HG03571 (cell line): ENCODE results near the gene ODR4.
"Not testable (repeated sequence)": the region's sequence is repeated elsewhere in the genome, so short reads cannot be mapped to it uniquely, and the experiment has no call there.

Experiments used
- ATAC-seq: cut with Tn5 transposase; IDR thresholded peaks from one replicate; pipeline ENCODE4 v1.9.1; 2021; ENCODE audit not compliant: unreplicated experiment

The ODR4 gene

DNA sequence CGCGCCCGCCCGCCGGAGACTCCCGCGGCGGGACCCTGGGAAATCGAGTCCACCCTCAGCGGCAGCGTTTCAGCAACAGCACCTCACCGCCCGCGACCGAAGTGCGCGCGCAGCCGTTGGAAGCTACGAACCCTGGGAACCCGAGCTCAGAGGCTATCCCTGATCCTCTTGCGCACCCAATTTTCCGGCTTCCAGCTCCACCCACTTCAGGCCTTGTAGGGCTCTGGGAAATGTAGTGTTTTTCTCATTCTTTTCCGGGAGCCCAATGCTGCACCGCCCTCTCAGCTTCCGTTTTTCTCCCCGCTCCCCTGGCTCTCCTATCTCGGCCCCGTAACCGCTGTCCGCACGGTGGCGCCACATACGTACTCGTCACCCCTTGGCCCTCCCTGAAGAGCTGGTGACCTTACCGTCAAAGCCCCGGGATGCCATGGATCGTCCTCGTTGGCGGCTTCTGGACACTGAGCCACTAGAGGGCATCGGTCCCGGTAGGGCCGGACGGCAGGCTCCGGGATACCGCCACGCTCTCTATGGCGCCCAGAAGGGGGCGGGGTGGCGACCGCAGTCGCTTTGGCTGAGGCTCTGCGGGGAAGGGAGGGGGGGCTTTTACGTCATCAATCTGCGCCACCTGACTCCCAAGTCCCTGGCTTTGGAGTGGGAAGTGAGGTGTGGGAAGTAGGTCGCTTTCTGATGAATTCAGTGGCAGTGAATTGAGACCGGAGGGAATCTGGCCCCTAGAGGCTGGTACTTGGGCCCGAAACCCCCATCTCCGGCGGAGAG lies at the start of gene ODR4, which contains the start of gene TPR:
ODR4 (plus strand) TSS at position 687 of the 777 bp plus-strand sequence. CDS start 3,948 bp downstream, outside the sequence.
TPR (minus strand) TSS at position 102 of the 777 bp plus-strand sequence. CDS start 225 bp downstream, outside the sequence.
- peak; percentile 86 for ATAC-seq

DNA sequence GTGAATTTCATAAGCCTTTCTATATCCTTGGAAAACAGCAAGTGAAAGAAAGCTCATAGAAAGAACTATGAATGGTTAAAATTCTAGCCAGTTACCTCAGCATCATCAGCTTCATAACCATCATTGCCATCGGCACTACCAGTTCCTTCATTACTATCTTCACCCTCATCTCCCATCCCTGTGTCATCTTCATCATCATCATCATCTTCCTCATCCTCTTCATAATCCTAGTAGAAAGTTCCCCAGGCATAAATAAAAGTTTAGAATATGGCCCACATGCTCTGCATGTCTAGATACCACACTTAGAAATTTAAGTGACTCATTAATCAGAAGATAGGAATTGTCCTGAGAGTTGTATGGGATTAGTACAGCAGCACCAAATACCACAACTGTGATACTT lies 49.6 kb upstream of the ODR4 start:
- no peak for ATAC-seq

DNA sequence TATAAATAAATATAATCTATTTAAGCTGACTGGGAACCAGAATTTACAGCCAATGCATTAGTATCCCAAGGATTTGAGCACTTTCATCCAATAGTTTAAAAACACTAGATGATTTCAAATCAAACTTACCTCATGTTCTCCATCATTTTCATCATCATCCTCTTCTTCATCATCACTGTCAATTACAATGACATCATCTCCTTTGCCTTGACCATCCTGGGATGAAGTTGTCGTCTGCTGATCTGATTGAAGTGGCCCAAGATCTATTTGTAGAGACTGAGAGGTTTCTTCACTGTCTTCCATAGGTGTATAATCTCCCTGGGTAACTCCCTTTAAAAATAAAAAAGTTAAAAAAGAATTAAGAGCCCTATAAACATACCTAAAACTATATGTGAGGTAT lies 48.3 kb upstream of the ODR4 start:
- ATAC-seq = no peak

DNA sequence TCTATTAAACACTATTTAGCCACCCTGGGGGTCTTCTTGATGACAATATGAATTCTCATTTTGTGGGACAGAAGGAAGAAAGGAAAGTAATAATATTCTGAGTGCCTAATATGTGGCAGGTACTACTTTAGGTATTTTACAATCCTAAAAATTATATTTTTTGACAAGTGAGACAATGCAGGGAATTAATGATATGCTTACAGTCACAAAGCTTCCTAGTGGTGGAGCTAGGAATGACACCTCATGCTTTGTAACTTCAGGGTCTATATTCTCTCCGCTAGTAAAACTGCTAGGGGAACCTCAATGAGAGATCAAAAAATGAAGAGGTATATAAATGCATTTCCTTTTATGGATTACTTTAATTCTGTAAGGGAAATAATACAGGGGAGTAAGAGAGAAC lies 44.9 kb upstream of the ODR4 start:
- no peak for ATAC-seq

DNA sequence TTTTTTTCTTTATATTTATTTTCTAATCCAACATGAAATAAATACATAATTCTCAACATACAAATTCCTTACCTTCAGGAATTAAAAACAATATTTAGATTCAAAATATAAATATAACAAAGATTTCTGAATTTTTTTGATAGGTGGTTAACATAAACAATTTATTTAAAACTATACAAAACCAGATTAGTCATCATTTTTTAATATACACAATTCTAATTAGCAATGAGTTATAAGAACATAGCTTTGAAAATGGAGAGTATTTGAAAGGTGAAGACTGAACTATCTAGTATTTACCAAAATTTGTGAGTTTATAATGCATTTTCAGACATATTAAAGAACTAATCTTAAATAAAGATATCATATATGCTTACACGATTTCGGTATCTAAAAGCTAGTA lies 38.1 kb upstream of the ODR4 start:
- no peak for ATAC-seq

DNA sequence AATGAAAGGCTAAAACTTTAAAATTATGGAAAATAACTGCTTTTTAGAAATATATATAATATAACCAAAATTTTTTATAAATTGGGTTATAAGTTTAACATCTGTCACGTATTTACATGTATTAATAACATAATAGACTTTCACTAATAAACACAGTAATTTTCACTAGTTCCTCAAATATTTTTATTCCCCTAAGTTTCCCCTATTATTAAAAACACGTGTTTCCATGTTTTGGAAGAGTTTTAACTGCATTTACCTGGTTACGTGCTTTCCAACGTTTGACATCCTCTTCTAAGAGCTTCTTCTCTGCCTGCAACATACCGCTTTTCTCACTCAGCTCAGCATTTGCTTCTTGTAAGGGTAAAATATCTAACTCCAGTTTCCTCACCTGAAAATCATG lies 34.9 kb upstream of the ODR4 start:
- no peak for ATAC-seq

DNA sequence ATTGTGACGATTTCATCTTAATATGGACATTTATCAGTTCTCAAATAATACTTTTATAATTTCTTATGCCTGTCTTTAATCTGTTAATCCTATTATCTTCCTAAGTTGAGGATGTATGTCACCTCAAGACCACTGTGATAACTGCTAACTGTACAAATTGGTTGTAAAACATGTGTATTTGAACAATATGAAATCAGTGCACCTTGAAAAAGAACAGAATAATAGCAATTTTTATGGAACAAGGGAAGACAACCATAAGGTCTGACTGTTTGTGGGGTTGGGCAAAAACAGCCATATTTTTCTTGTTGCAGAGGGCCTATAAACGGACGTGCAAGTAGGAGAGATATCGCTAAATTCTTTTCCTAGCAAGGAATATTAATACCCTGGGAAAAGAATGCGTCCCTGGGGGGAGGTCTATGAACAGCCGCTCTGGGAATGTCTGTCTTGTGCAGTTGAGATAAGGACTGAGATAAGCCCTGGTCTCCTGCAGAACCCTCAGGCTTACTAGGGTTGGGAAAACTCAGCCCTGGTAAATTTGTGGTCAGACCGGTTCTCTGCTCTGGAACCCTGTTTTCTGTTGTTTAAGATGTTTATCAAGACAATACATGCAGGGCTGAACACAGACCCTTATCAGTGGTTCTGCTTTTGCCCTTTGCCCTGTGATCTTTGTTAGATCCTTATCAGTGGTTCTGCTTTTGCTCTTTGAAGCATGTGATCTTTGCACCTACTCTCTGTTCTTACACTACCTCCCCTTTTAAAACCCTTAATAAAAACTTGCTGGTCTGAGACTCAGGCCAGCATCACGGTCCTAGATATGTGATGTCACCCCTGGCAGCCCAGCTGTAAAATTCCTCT lies 27.6 kb upstream of the ODR4 start:
- ATAC-seq = not testable (repeated sequence)

DNA sequence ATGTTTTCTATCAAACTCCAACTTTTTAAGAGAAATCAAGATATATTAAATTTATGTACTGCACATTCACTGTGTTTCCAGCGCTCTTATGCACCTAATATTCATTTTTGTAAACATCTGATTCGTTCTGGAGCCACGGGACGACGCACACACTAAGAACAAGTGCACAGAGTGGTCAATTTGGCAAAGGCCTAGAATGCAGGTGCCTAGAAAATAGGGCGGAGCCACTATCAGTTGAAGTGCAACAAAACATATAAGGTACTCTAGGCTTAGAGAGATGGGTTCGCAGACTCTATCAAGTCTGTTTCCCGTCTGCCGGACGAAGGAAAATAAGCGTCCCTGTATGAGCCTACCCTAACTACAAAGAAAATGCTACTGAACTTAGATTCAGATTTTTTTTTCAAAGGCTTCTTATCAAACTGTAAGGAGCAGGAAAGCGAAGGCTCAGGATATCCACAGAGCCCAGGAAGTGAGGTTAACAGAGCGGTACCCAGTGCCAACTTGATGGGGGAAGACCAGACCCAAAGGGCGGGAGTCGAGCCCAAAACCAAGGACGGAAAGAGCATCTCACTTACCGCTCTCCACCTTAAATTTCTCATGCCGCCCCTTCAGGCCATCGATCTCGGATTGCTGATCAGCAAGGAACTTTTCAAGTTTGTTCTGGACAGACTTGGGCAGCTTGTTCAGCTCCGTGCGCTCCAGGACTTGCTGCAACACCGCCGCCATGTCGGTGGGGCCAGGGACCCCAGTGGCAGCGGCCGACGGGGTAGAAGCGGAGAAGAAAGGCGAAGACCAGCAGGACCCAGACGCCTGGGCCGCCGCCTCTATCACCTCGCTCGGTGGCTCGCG lies 1.1 kb upstream of the ODR4 start:
- ATAC-seq = peak; percentile 29

DNA sequence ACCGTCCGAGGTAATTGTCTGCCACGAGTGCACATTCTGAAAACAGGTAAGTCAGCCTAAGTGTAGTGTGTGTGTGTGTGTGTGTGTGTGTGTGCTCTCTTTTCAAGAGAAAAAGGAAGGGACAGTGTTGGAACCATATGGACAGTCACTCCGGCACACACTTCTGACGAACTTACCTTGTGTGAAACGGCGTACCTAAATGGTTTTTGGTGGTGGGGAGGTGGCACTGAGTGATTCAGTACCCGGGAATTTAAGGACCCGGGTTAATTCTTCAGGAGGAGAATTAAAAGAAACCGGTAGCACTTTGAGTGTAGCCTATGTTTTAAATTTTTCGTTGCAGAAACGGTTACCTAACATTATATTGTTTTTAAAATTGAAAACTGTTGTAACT lies 286 bp downstream of the ODR4 start:
- no peak for ATAC-seq

DNA sequence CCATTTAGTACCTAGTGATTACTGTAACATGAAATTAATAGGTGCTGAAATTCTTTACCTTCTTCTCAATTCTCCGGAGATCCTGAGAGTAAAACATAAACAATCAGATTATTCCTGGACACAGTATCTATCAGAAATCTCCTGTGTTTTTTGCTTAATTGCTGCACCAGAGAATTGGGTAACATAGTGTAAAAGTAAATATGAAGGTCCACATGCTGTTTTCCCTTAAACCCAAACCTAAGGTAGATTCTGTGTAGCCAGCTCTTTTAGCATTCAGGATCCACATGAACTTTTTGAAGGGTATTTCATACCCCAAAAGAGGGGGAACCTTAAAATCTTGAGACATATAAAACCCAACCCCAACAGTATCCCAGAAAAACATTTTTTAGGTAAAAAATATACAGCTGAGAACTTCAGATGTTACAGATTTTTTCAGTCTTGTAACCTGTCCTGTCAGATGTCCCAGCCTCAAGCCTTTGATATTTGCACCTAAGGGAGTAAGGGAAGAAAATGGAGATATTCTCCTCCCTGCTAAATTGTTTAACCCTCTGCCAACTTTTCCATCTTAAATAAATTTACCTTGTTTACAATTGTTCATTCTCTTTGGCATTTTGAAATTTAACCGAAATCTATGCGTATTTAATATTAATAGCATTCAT lies 11.2 kb downstream of the ODR4 start:
- no peak for ATAC-seq

DNA sequence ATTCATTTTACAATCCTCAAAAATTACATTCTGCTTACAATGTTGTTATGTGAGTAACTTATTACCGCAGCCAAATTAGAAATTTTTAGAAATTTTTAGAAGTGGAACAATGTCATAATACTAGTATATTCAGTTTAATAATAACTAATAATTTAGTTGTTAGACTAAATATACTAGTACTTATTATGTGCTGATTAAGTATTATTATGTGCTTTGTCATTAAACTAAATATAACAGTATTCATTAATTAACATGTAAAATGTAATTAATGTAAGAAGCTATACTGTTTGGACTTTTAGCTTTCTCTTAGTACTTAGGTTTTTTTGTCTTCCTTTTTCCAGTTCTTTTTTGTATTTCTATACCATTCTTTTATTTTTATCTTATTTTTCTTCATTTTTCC lies 15.3 kb downstream of the ODR4 start:
- no peak for ATAC-seq

DNA sequence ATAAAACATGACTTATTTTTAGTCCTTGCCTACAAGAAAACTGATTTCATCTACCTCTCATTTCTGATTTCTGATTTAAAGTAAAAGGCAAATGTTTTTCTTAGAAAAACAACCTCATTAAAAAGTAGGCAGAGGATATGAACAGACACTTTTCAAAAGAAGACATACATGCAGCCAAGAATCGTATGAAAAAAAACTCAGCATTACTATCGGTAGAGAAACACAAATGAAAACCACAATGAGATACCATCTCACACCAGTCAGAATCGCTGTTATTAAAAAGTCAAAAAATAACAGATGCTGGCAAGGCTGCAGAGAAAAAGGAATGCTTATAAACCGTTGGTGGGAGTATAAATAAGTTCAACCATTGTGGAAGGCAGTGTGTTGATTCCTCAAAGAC lies 16.2 kb downstream of the ODR4 start:
- ATAC-seq = no peak

DNA sequence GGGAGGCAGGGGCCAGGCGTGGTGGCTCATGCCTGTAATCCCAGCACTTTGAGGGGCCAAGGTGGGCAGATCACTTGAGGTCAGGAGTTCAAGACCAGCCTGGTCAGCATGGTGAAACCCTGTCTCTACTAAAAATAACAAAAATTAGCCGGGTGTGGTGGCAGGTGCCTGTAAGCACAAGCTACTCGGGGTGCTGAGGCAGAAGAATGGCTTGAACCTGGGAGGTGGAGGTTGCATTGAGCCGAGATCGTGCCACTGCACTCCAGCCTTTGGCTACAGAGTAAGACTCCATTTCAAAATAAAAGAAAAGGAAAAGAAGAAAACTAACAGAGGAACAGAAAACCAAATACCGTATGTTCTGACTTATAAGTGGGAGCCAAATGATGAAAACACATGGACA lies 17.1 kb downstream of the ODR4 start:
- ATAC-seq = not testable (repeated sequence)

DNA sequence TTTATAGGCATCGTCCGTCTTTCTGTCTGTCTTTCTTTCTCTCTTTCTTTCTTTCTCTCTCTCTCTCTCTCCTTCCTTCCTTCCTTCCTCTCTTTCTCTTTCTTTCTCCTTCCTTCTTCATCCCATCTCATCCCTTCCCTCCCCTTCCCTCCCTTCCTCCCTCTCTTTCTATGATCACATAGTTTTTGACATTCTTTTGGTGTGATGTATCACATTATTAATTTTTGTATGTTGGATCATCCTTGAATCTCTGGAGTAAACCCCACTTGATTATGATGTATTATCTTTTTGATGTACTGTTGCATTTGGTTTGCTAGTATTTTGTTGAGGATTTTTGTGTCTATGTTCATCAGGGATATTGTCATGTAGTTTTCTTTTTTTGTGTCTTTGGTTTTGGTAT lies 25.8 kb downstream of the ODR4 start:
- not testable (repeated sequence) for ATAC-seq

DNA sequence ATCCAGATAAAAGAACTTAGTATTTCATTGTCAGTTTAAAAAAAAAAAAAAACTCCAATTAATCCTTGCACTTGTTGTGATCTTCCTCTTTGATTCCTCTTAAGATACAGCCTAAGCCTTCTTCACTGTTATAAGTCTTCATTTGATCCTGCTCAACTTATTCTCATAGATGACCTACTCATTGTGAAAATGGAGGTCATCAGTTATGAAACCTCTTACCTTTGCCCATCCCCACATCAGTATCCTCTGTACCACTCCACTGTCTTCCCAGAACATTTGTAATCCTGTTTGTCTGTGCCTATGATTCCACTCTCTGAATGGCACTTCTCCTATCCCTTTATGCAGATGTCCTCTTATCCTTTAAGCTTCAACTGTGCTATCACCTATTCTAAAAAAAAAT lies 28.0 kb downstream of the ODR4 start:
- ATAC-seq = no peak

DNA sequence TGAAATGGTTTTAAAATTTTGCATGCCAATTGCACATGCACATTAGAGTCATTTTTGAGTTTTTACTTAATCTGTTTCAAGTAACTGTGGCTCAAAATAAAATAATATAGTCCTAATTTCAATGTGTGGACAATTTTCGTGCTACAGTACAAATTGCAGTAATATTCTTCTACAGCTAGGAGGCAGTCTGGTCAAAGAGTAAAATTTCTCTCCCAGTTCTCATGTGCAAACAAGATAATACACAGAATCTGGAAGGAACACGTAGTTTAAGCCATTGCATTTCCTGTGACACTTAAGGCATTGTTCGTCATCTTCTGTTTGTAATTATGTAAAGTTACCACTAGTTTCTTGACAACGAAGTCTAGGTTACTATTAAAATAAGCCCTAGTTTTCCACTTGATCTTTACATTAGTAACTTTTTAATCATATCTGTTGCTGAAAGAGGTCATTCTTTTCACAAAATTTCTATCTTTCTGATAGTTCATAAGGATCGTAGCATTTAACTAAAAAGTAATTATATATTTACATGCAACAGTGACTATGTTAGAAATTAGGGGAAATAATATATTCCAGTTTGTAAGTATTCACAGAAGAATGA lies 28.9 kb downstream of the ODR4 start:
- no peak for ATAC-seq

DNA sequence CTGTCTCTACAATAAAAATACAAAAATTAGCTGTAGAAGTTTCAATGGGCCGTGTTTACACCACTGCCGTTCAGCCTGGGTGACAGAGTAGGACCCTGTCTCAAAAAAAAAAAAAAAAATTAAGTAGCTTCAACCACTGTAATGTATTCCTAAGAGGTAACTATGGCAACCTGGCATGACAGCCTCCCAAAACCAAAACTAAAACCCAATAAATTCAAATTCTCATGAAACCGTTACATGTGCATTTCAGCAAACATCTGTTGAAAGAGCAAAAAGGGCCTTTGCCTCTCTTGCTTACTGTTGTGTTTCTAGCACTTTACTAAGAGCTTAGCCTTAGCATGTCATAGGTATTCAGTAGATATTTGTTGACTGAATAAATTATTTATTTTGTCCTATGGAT lies 33.5 kb downstream of the ODR4 start:
- ATAC-seq = no peak

DNA sequence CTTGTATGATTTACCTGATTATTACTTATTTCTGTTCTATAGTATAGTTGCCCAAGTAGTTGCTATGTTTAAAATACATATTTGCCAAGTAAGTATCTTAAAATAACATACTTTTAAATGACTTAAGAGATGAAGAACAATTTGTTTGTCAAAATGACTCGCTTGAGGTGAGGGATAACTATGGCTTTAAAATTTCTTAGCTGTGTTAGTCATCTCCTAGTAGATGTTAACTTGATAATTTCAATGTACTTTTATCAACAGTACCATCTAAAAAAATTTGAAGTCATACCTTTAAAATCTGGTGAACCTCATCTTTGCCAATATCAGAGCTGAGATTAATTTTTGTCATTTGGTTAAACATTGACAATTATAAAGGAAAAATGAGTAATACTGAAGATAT lies 37.7 kb downstream of the ODR4 start:
- ATAC-seq = no peak

DNA sequence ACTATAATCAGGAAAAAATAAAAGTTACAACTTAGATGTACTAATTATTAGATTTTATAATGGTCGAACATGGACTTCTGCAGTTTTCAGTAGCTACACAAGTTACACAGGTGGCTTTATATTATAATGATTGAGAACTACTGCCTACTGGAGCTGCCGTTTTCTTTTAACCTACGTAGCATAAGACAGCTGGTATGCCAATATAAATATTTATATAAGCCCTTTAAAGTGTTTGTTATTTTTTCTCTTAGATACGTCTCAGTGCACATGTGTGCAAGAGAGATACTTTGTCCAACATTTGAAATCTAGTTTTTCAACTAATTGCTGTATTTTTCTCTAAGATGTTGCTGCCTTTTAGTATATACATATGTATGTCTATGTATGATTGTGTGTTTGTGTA lies 42.9 kb downstream of the ODR4 start:
- ATAC-seq = no peak

DNA sequence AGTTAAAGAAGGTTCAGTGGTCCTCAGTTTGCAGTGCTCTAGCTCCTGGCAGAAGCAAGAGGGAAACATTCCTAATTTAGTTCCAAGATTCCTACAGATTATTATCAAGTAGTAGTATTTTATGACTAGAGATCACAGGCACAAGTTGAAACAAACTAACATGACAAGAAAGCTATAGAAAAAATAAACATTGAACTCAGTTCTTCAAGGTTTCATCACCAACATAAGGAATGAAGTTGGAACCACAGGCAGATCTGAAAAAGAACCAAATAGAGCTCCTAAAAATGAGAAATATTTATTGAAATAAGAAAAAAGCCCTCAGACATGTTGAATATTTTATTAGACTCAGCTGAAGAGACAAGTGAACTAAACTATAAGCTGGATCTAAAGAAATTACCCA lies 44.7 kb downstream of the ODR4 start:
- ATAC-seq = no peak
